GM12872 (cell line): ENCODE results near the gene APC2.

ENCODE experiments used
- CTCF ChIP-seq: IDR thresholded peaks from 3 replicates; pipeline ENCODE4 v1.5.1; 2011; ENCODE audit warnings: low read depth, mild to moderate bottlenecking, low read length, moderate library complexity; ENCODE audit not compliant: insufficient read depth

APC2 gene

GRCh38 chr19:1512671-1513498 is 63.0 kb downstream of the APC2 start, which contains the start of gene ADAMTSL5:
ADAMTSL5 (minus strand) TSS chr19:1513019; CDS start chr19:1510943, 2,076 bp downstream.
- TF ChIP-seq CTCF: no peak

GRCh38 chr19:1513499-1514294 is 63.8 kb downstream of the APC2 start:
- peak; percentile 60 for TF ChIP-seq CTCF

GRCh38 chr19:1514295-1514661 is 64.4 kb downstream of the APC2 start:
- TF ChIP-seq CTCF: no peak

GRCh38 chr19:1514986-1515721 is 65.2 kb downstream of the APC2 start:
- TF ChIP-seq CTCF: no peak

GRCh38 chr19:1516395-1516753 is 66.5 kb downstream of the APC2 start:
- no peak for TF ChIP-seq CTCF

- no peak for TF ChIP-seq CTCF
Observed at GRCh38 chr19:1518471-1518870, 68.5 kb downstream of the APC2 start.
